Gastroesophageal sphincter (tissue), 4 donors: ENCODE results near the gene ATP5MG. TPM values are rescaled to one million over a fixed set of nuclear protein-coding genes. Genes with fewer than 3 reads are reported as not detected.

Experiments used
- ATAC-seq: fragments of 150-250 bp; one replicate; pipeline ENCODE4 v1.9.1; 2016; ENCODE audit warnings: mild to moderate bottlenecking, moderate library complexity
- H3K27ac ChIP-seq, 4 donors: fragments of 200-600 bp; sonication (generic) in 3 of 4; 1 replicate in 3 of 4; 2 replicates in 1 of 4; pipeline ENCODE4 v1.5.1; 2016 to 2019
- H3K27me3 ChIP-seq: fragments of 200-600 bp; sonication (generic); one replicate; pipeline ENCODE4 v1.5.1; 2019
- H3K36me3 ChIP-seq, 2 donors: fragments of 200-600 bp; sonication (generic); one replicate each; pipeline ENCODE4 v1.5.1; 2019; ENCODE audit warnings: control low read depth in 1 of 2
- H3K4me1 ChIP-seq, 3 donors: fragments of 200-600 bp; sonication (generic); 1 replicate in 2 of 3; 2 replicates in 1 of 3; pipeline ENCODE4 v1.5.1; 2016 to 2019; ENCODE audit warnings: control low read depth in 2 of 3
- H3K4me3 ChIP-seq, 2 donors: fragments of 200-600 bp; sonication (generic); one replicate each; pipeline ENCODE4 v1.5.1; 2019; ENCODE audit warnings: mild to moderate bottlenecking in 1 of 2, moderate library complexity in 1 of 2
- H3K9me3 ChIP-seq, 3 donors: fragments of 200-600 bp; sonication (generic); one replicate each; pipeline ENCODE4 v1.5.1; 2017 to 2019; ENCODE audit warnings: control low read depth in 2 of 3
- CTCF ChIP-seq, 4 experiments: fragments of 200-600 bp in 2 of 4; fragments of 450-650 bp in 2 of 4; sonication (generic) in 1 of 4; IDR thresholded peaks; one replicate each; pipeline ENCODE4 v1.5.1; 2017 to 2019; ENCODE audit warnings: antibody characterized with exemption in 4 of 4, mild to moderate bottlenecking in 2 of 4, moderate library complexity in 2 of 4
- EP300 ChIP-seq: sonication (generic); formaldehyde crosslinking; IDR thresholded peaks from one replicate; pipeline ENCODE4 v1.6.1; 2017; ENCODE audit warnings: antibody characterized with exemption, mild to moderate bottlenecking
- POLR2A ChIP-seq, 2 donors: fragments of 450-650 bp; IDR thresholded peaks; one replicate each; pipeline ENCODE4 v1.6.1; 2017; ENCODE audit warnings: antibody characterized with exemption in 2 of 2, mild to moderate bottlenecking in 2 of 2, moderate library complexity in 1 of 2
- POLR2AphosphoS5 ChIP-seq: sonication (generic); formaldehyde crosslinking; IDR thresholded peaks from one replicate; pipeline ENCODE4 v1.6.1; 2017; ENCODE audit warnings: antibody characterized with exemption
- whole genome bisulfite sequencing, 2 donors: methylation state at CpG; one replicate each; pipeline ENCODE4 v1.1.5; 2018; ENCODE audit warnings: low coverage in 1 of 2; 5-methylcytosine and 5-hydroxymethylcytosine counted together
- total RNA-seq, 4 donors: library from RNA; depleted of rRNA; stranded (reverse); fragments of >200 nt; gene quantifications; one replicate each; pipeline ENCODE4 v1.1.0, GENCODE V29; 2016

The ATP5MG gene
- total RNA-seq, 4 donors from 2014 or later: 59.8 to 79.4 (median 70.2) TPM

- 86 to 92% methylated on average over 2 of the region's 3 CpGs for WGBS, 2 donors
- Histone ChIP-seq H3K9me3 (no peaks in the 10 kb centered on the region), H3K4me3 (no peak overlapping the region), H3K36me3 (peaks cover 0 to 61% of the 10 kb centered on the region in 2 donors), H3K4me1 (peaks cover 0 to 21% (median 0%) of the 10 kb centered on the region in 3 donors), H3K27ac (no peak overlapping the region), H3K27me3 (no peaks in the 10 kb centered on the region)
- TF ChIP-seq POLR2A (IDR thresholded peaks at IDR 0.05) (no peak), POLR2AphosphoS5 (no peak), EP300 (no peak), CTCF (IDR thresholded peaks at IDR 0.05) (no peak)
- ATAC-seq: no peak
Observed at GRCh38 chr11:118364956-118365615, 36.3 kb upstream of the ATP5MG start.

DNA sequence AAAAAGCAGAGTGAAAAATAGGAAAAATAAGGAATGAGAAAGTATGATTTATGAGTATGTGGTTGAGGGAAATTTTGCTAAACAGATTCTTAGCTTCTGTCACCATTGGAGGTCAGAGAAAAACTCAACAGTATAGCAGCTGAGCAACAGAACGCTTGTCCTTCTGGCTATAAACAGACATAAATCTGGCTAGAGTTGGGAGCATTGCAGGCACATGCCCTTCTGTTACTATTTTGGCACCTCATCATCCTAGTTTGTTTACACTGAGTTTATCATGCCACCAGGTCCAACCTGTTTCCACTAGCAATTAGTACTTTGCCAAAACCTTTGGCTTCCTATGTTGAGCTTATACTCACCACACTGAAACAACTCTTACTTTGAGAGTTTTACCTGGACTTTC lies 35.1 kb upstream of the ATP5MG start:
- 89 to 100% methylated on average over 1 of the region's 1 CpG for WGBS, 2 donors
- TF ChIP-seq EP300 (no peak), CTCF (IDR thresholded peaks at IDR 0.05) (no peak), POLR2A (IDR thresholded peaks at IDR 0.05) (no peak), POLR2AphosphoS5 (no peak)
- Histone ChIP-seq H3K9me3 (no peaks in the 10 kb centered on the region), H3K4me3 (no peak overlapping the region), H3K27me3 (no peaks in the 10 kb centered on the region), H3K4me1 (peaks cover 0 to 9% (median 0%) of the 10 kb centered on the region in 3 donors), H3K36me3 (peaks cover 0 to 73% of the 10 kb centered on the region in 2 donors), H3K27ac (no peak overlapping the region)
- no peak for ATAC-seq

- ATAC-seq: no peak
- Histone ChIP-seq H3K4me3 (no peak overlapping the region), H3K9me3 (no peaks in the 10 kb centered on the region), H3K27me3 (no peaks in the 10 kb centered on the region), H3K4me1 (no peaks in the 10 kb centered on the region), H3K36me3 (peaks cover 0 to 100% of the 10 kb centered on the region in 2 donors), H3K27ac (no peak overlapping the region)
- TF ChIP-seq POLR2AphosphoS5: no peak
- no peak for TF ChIP-seq CTCF (IDR thresholded peaks at IDR 0.05)
- no peak for TF ChIP-seq POLR2A (IDR thresholded peaks at IDR 0.05)
- 92 to 93% methylated on average over 2 to 4 of the region's 4 CpGs for WGBS, 2 donors
Observed at GRCh38 chr11:118370774-118371173, 30.6 kb upstream of the ATP5MG start.

DNA sequence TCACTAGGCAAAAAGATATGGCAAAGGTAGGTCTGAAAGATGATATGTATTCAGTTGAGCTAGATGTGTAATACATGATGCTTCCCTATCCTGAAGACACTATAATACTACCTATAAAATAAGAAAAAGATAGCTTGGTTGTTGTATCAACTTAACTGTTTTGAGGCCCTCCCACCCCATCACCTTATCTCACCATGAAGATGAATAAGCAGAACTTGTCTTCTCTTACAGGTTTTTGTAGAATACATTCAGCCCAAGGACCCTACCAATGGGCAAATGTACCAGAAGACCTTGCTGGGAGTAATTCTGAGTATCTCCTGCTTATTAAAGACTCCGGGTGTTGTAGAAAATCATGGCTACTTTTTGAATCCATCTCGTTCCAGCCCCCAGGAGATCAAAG lies 28.1 kb upstream of the ATP5MG start:
- Histone ChIP-seq H3K9me3 (no peaks in the 10 kb centered on the region), H3K27me3 (no peaks in the 10 kb centered on the region), H3K4me1 (no peaks in the 10 kb centered on the region), H3K4me3 (no peak overlapping the region), H3K36me3 (peaks cover 0 to 99% of the 10 kb centered on the region in 2 donors), H3K27ac (no peak overlapping the region)
- TF ChIP-seq POLR2AphosphoS5: no peak
- TF ChIP-seq CTCF (IDR thresholded peaks at IDR 0.05): no peak
- TF ChIP-seq EP300: no peak
- TF ChIP-seq POLR2A (IDR thresholded peaks at IDR 0.05): no peak
- no peak for ATAC-seq
- 94 to 100% methylated on average over 1 to 2 of the region's 2 CpGs for WGBS, 2 donors

- H3K27ac ChIP-seq: no peak overlapping the region
- peaks cover 0 to 99% of the 10 kb centered on the region in 2 donors for H3K36me3 ChIP-seq
- no peak for ATAC-seq
- TF ChIP-seq CTCF (IDR thresholded peaks at IDR 0.05): no peak
- no peak for TF ChIP-seq POLR2A (IDR thresholded peaks at IDR 0.05)
- TF ChIP-seq EP300: no peak
- no peak overlapping the region for H3K4me3 ChIP-seq
- 86 to 89% methylated on average over 3 to 5 of the region's 5 CpGs for WGBS, 2 donors
- no peaks in the 10 kb centered on the region for H3K27me3 ChIP-seq
- no peaks in the 10 kb centered on the region for H3K9me3 ChIP-seq
- no peaks in the 10 kb centered on the region for H3K4me1 ChIP-seq
Observed at GRCh38 chr11:118373871-118374270, 27.5 kb upstream of the ATP5MG start.
